ENCODE measurements around the gene ZNF837.
"Not testable (repeated sequence)": the region's sequence is repeated elsewhere in the genome, so short reads cannot be mapped to it uniquely, and the experiment has no call there.

Gene ZNF837

DNA sequence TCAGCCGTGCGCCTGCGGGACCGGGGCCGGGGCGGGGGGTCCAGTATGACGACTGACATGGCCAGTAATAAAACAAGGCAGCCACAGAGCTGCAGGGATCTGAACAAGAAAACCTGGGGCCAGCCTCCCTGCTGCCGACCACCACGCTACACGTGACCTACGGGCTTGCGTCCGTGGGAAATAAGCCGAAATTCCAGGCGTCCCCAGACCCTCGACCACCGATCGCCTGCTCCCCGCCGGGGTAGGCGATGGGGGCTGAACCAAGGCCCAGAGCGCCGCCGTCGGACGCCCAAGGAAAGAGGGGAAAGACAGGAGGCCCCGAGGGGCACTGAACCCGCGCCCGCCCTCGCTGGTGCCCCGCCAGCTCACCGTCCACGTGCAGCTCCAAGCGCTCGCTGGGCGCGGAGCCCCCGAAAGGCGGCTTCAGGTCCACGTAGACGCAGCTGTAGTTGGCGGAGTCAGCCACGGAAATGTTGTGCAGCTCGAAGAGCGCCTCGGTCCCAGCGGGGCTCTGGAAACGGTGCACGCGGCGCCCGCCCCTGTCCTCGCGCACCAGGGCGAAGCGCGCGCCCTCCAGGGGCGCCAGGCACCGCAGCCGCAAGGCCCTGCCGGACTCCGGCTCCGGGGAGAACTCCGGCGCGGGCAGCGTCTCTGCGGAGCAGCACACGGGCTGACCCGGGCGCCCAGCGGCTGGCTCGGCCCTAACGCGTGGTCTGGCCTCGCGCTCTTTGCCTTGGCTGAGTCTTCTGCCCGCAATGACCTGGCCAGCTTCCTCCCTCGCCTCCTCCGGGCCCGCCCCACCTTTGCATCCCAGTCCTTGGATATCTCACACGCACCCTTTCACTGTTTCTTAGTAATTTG lies 30.6 kb downstream of the ZNF837 start:
- no peak for FAIRE-seq

DNA sequence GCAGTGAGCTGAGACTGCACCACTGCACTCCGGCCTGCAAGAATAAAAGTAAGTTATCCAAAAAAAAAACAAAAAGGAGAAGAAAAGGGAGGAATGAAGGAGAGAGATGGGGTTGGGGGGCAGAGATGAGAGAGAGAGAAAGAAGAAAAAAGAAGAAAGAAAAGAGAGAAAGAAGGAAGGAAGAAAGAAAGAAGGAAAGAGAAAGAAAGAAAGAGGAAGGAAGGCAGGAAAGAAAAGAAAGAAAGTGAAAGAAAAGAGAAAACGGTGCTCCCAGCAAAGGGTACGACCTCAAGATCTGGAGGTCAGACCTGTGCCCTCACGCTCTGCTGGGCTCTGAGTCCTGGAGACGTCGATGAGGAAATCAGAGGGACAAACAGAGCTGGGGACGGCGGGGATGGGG lies 31.2 kb downstream of the ZNF837 start:
- no peak for FAIRE-seq

DNA sequence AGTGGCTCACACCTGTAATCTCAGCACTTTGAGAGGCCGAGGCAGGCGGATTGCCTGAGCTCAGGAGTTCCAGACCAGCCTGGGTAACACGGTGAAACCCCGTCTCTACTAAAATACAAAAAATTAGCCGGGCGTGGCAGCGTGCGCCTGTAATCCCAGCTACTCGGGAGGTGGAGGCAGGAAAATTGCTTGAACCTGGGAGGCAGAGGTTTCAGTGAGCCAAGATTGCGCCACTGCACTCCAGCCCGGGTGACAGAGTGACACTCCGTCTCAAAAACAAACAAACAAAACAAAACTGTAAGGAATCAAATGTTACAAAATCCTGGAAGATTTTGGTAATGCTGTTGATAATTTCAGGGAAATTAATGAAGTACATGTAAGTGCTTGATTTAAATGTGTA lies 32.8 kb downstream of the ZNF837 start:
- not testable (repeated sequence) for FAIRE-seq

DNA sequence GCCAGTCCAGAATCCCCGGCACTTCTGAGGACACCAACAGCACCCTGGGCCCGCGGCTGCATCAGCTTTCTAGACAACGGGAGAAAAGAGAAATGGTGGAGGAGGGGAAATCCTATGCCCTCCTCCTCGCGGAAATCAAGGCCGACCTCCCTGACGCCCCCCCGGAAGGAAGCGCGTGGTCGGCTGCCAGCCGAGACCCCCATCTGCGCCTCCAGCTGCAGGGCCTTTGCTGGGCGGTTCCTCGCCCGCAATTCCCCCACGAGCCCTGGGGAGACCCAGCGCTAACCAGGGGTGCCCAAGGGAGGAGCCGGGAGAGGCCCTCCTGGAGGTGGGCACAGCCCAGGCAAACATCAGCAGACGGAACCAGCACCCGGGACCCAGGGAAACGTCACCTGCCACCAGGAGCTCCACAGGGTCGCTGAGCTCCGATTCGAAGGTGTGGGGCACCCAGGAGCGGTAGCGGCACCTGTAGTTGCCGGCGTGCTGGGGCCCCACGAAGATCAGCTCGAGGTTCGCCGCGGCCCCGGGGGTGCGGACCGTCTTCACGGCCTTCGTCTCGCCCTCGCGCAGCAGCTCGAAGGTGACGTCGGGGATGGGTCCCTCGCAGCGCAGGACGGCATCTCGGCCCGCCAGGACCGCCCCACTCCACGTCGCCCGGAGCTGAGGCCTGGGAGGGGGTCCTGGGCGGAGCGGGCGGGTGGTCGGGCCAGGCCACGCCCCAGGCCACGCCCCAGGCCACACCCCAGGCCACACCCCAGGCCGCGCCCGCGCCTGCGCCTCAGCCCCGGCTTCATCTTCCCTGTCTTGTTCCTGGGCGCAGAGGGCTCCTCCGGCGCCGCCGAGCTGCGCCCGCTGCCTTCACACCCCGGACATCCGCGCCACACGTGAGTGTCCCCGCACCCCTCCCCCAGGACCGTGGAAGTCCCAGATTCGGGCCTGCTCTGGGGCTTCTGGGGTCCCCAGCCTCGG lies 33.6 kb downstream of the ZNF837 start:
- FAIRE-seq, result no peak

DNA sequence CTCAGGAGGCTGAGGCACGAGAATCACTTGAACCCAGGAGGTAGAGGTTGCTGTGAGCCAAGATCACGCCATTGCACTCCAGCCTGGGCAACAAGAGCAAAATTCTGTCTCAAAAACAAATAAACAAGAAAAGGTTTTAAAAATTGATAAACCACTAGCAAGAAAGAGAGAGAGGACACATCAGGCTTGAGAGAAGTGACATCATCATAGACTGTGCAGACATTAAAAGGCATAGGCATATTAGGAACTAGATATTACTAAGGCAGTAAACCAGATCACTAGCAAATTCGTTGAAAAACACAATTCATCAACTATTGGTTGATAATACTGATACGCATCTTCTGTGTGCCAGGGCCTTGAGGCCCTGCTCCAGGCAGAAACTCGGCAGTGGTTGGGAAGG lies 35.3 kb downstream of the ZNF837 start:
- FAIRE-seq, result no peak

DNA sequence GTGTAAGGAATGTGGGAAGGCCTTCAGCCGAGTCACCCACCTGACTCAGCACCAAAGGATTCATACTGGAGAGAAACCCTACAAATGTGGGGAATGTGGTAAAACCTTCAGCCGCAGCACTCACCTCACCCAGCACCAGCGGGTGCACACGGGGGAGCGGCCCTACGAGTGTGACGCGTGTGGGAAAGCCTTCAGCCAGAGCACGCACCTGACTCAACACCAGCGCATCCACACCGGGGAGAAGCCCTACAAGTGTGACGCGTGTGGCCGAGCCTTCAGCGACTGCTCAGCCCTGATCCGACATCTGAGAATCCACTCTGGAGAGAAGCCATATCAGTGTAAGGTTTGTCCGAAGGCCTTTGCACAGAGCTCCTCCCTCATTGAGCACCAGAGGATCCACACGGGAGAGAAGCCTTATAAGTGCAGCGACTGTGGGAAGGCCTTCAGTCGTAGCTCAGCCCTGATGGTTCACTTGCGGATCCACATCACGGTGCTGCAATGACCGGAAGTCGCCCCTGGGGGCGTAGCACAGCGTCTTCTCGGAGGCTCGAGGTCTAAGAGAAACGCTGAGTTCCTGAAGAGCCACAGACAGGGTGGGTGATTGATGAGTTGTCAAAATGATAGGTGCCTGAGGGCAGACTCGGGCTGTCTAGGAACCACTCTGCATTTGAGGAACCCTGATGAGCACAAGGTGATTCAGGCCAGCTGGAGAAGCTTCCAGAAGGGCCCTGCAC lies 41.8 kb downstream of the ZNF837 start:
- no peak for FAIRE-seq

DNA sequence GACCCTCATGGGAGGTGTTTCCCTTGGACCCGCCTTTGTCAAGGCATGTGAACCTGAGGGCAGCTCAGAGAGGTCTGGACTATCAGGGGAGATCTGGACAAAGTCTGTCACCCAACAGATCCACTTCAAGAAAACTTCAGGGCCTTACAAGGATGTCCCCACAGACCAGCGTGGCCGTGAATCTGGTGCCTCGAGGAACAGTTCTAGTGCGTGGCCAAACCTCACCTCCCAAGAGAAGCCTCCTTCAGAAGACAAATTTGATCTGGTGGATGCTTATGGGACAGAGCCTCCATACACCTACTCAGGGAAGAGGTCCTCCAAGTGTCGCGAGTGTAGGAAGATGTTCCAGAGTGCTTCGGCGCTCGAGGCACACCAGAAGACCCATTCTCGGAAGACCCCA lies 42.5 kb downstream of the ZNF837 start:
- no peak for FAIRE-seq

DNA sequence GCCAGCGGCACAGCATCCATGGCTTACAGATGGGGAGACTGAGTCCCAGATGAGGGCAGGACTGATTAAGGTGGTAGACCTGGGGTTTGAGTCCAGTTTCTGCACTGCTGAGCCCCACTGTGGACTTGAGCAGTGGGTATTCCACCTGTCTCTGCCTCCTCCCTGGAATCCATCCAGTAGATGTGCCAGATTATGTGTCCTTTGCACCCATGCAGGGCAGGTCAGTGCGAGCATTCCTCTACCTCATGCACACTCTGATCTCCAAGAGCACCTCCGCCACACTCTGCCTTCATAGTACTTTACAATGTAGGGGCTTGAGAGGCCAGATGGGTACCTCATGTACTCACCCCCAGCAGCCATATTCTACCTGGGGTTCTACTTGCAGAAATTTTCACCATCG lies 44.0 kb downstream of the ZNF837 start:
- no peak for FAIRE-seq

DNA sequence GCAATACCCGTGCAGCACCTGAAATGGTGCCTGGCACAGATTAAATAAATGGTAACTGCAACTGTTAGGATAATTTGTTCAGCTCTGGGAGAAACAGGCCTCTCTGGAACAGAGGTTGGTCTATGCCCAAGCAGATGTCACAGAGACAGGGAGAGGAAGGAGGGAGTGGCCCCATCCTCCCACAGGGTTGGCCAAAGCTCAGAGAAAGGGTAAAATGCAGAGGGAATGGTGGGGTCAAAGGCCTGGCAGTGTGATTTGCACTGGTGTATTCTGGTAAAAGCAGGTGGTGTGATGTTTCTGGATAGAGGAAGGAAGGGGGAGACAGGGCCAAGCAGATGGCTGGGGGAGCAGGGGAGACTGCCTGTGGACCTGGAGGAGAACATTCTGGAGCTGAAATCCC lies 44.6 kb downstream of the ZNF837 start:
- no peak for FAIRE-seq

DNA sequence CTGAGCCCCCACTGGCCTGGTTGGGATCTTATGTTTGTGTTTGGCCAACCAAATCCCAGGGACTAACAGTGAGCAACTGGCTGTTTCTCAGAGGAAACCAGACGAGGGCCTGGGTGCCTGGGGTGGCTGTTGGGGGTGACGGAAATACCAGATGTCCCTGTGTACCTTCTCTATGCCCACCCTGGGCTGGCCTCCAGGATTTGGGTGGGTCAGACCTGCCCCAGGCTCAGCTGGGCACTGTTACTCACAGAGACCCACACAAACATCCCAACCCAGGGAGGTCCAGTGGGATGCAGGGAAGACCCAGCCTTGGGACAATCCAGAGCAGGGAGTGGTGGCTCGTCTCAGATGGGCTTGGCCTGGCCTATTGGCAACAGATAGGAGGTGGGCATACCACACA lies 45.2 kb downstream of the ZNF837 start:
- no peak for FAIRE-seq

DNA sequence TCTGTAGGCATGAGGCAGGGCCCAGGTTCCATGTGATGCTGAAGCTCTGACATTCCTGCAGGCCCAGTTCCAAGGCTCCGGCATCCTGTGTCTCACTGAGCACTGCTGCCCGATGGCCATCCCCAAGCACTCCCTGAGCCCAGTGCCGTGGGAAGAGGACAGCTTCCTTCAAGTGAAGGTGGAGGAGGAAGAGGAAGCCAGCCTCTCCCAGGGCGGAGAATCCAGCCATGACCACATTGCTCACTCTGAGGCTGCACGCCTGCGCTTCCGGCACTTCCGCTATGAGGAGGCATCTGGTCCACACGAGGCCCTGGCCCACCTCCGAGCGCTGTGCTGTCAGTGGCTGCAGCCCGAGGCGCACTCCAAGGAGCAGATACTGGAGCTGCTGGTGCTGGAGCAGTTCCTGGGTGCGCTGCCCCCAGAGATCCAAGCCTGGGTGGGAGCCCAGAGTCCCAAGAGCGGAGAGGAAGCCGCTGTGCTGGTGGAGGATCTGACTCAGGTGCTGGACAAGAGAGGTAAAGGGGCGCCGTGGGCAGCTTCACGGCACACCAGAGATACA lies 46.1 kb downstream of the ZNF837 start:
- FAIRE-seq, result no peak

DNA sequence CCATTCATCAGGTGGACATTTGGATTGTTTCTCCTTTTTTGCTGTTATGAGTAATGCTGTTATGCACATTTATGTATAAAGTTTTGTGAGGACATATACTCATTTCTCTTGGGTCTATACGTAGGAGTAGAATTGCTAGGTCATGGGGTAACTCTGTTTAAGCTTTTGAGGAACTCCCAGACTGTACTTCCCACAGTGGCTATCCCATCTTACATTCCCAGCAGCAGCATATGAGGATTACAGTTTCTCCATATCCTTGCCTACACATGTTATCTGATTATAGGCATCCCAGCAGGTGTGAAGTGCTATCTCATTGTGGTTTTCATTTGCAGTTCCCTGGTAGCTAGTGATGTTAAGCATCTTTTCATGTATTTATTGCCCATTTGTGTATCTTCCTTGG lies 48.1 kb downstream of the ZNF837 start:
- FAIRE-seq, result no peak

DNA sequence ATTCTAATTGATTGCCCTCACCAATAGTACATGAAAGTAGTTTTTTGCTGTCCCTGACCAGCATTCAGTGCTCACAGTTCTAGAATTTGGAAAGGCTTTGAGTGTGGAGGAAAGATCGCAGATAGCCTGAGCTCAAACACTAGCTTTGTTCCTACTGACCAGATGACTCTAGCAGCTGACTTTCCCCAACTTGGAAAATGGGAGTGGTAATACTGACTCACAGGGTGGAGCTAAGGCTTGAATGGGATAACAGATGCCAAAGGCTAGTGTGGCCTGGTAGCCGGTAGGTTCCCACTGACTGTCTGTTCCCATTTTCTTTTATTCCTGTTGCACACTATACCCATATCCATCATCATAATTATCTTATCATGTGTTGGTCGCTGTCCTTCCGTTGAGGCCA lies 50.4 kb downstream of the ZNF837 start:
- no peak for FAIRE-seq

DNA sequence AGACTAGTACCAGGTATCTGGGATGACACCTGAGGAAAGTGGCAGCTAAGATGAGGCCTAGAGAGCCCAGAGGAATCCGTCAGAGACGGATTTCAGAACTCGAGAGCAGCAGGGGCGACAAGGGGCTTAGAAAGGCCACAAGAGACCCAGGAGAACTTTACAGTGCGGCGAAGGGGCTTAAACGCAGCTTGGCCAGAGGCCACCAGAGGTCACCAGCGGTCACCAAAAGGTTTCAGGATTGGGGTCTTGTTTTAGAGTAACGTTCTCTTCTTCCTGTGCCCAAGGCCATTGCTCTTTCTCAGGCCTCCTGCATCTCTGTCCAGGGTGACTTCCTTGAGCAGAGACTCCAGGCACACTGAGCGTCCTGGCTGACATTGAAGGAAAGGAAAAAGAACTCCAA lies 51.8 kb downstream of the ZNF837 start:
- FAIRE-seq, result no peak

DNA sequence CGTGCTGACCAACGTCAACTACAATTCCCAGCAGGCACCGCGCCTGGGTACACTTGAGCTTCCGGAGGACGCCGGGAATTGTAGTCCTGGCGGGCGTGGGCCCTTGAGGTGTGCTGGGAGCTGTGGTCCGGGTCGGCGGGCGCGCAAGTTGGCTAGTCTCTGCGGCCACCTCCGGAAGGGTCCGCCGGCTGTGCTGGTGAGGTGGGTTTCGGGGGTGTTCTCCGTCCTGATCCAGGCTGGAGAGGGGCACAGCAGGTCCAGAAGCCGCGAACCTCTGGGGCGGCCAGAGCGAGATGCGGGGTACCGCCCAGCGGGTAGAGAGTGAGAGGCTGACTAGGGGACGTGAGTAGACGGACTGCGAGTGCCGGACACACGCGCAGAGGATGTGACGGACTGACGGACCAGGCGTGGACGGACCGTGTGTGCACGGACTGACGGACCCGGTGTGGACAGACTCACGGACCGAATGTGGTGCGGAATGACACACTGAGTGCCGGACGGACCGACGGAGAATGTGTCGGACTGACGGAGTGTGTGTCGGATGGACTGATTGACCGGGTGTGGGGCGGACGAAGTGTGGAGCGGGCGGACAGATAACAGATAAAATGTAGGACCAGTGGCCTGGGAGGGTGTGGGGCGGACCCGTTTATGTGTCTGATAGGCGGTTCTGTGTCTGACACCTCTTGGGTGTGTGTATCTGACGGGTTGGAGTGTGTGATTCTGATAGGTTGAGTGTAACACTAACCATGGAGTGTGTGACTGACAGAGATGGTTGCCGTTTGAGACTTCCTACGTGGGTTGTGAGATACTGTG lies 53.7 kb downstream of the ZNF837 start, which contains the start of gene ZSCAN22:
Gene ZSCAN22, plus strand, starts transcription at position 81 of the 813 bp plus-strand sequence. CDS start 7,809 bp downstream, outside the sequence.
- FAIRE-seq, result no peak

DNA sequence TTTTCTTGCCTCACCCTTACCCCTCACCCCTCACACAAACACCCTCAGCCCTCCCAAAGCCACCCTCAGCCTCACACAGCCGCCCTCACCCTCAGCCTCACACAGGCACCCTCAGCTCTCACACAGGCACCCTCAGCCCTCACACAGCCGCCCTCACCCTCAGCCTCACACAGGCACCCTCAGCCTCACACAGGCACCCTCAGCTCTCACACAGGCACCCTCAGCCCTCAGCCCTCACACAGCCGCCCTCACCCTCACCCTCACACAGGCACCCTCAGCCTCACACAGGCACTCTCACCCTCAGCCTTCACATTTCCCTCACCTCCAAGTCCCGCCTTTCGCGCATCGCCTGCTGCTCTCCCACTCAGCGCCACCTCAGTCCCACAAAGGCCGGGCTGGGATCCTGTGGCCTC lies 54.3 kb downstream of the ZNF837 start:
- no peak for FAIRE-seq

DNA sequence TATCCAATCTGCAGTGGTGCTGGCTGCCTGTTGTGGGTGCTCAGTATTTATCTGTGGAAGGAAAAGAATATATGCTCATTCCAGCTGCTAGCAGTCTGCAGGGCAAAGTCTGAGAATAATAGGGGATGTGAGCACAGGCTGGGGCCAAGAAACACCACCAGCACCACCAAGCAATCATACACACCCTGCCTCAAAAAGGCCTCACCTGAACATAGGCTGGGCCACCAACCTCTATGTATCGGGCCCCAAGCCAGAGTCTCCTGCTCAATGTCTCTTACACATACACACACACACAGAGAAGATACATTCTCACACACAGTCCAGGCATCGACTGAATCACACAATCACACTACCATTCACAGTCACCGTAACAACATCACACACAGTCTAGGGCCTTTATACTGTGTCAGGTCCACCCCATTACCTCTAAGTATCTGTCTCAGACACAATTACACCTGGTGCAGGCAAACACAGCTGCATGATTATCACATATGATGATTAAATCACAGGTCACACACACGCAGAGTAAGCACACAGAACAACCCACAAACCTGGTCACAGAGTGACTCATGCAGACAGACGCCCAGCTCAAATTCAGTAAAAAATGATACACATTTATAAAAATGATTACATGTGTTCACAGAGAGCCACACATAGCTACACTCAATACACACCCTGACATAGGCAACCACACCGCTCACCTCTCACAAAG lies 55.4 kb downstream of the ZNF837 start:
- no peak for FAIRE-seq

DNA sequence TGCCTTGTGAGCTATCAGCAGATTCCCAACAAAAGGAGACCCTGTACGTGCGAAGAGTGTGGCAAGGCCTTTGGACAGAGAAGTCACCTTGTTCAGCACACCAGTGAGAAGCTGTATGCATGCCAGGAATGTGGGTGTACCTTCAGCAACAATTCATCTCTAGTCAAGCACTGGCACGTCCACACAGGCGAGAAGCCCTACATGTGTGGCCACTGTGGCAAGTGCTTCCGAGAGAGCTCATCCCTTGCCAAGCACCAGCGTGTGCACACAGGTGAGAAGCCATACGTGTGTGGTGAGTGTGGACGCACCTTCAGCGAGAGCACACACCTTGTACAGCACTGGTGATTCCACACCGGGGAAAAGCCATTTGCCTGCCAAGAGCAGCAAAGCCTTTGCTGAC lies 61.6 kb downstream of the ZNF837 start:
- no peak for FAIRE-seq

DNA sequence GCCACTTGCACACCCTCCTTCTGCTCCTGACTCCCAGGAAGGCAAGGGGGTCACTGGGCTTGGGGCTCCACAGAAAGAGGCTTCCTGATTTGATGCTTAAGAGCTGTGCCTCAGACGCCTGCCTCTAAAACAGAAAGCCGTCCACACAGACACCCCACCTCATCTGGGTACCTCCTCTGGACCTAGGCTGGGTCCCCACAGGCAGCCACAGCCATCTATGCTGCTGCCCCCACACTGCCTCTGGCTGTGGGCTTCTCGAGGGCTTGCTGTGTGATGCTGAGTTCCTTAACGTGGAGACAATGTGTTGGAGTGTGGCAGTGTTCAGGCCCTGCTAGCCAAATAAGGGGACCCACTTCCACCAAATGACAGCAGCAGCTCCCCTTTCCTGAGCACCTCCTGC lies 62.5 kb downstream of the ZNF837 start:
- no peak for FAIRE-seq
